MCF 10A (cell line): ENCODE measurements around the gene FAM229B. TPM values are rescaled to one million over a fixed set of nuclear protein-coding genes. Genes with fewer than 3 reads are reported as not detected.

Experiments used
- Bru-seq: library from RNA; stranded (reverse); fragments of 400-500 nt; gene quantifications from one replicate; lab custom pipeline; 2021; lab: Mats Ljungman, UMichigan
- BruChase-seq, 2 experiments: library from RNA; stranded (reverse); fragments of 400-500 nt; gene quantifications; one replicate each; lab custom pipeline; 2021; lab: Mats Ljungman, UMichigan
- BruUV-seq: library from RNA; stranded (reverse); fragments of 400-500 nt; replicated peaks from 2 replicates; lab custom pipeline; 2021; lab: Mats Ljungman, UMichigan
- CTCF ChIA-PET: fragments of 300-600 bp; sonication (Branson Sonifier 250); formaldehyde crosslinking; extraction: SDS; loops from one replicate; lab custom pipeline; 2021; ENCODE audit warnings: antibody characterized with exemption, inconsistent platforms; lab: Yijun Ruan, JAX
- POLR2A ChIA-PET: fragments of 300-600, 350-650 bp; sonication (Branson Sonifier 250); formaldehyde crosslinking; extraction: SDS; loops from one replicate; lab custom pipeline; 2020; ENCODE audit warnings: antibody characterized with exemption, inconsistent platforms; lab: Yijun Ruan, JAX
- DNase-seq: peaks from one replicate; pipeline ENCODE4 v3.0.0-alpha.2; 2018; ENCODE audit not compliant: unreplicated experiment
- H3K27ac Mint-ChIP-seq: one replicate; pipeline ENCODE4 v1.8.0; 2022; ENCODE audit warnings: mild to moderate bottlenecking, low read depth, mixed read lengths; ENCODE audit not compliant: unreplicated experiment
- H3K27me3 Mint-ChIP-seq: one replicate; pipeline ENCODE4 v1.8.0; 2022; ENCODE audit warnings: mixed read lengths; ENCODE audit not compliant: insufficient read depth, unreplicated experiment
- H3K36me3 Mint-ChIP-seq: one replicate; pipeline ENCODE4 v1.8.0; 2022; ENCODE audit warnings: mild to moderate bottlenecking, moderate library complexity, mixed read lengths; ENCODE audit not compliant: insufficient read depth, unreplicated experiment
- H3K4me1 Mint-ChIP-seq: one replicate; pipeline ENCODE4 v1.8.0; 2022; ENCODE audit warnings: mixed read lengths; ENCODE audit not compliant: insufficient read depth, unreplicated experiment
- H3K4me3 Mint-ChIP-seq: one replicate; pipeline ENCODE4 v1.8.0; 2022; ENCODE audit warnings: mild to moderate bottlenecking, moderate library complexity, mixed read lengths; ENCODE audit not compliant: unreplicated experiment
- H3K9me3 Mint-ChIP-seq: one replicate; pipeline ENCODE4 v1.8.0; 2022; ENCODE audit warnings: mixed read lengths; ENCODE audit not compliant: unreplicated experiment
- CTCF ChIP-seq: fragments of 200-600 bp; IDR thresholded peaks from one replicate; pipeline ENCODE4 v1.8.0; 2022; ENCODE audit warnings: antibody characterized with exemption, mild to moderate bottlenecking; ENCODE audit not compliant: unreplicated experiment
- intact Hi-C: fragments of 100-400 bp; cut with micrococcal nuclease; formaldehyde crosslinking; loops from 2 replicates; pipeline ENCODE4 v1.14.1; 2022
- long read RNA-seq: library from polyadenylated mRNA; stranded (forward); transcript quantifications from one replicate; pipeline ENCODE4 v2.0.0, GENCODE V29; 2022
- total RNA-seq: library from RNA; stranded (reverse); gene quantifications from 2 replicates; pipeline ENCODE4 v1.2.3, GENCODE V29; 2022

Gene FAM229B
- total RNA-seq (10.8 and 11.3 TPM in 2 replicates), Bru-seq, nascent RNA (percentile 48 among the genes with signal in this experiment), BruChase-seq, experiment 1, labeled RNA remaining after a 6-hour chase (percentile 47 among the genes with signal in this experiment), BruChase-seq, experiment 2, labeled RNA remaining after a 2-hour chase (percentile 42 among the genes with signal in this experiment)
- long read RNA-seq, transcript FAM229B-201 (4 exons, 2,543 nt), result major isoform, 18 of 23 reads
- long read RNA-seq, partial matches to known transcripts, result 0 of 23 reads
- long read RNA-seq, other reads (novel, unspliced or antisense), result 5 of 23 reads

- intact Hi-C loops, result loop anchor here (5.0 kb wide), 1 partner anchor 225 kb away; no protein-coding TSS in a partner anchor
- peak; percentile 93 for DNase-seq
- Mint-ChIP-seq H3K4me1 (no peaks in the 10 kb centered on the region), H3K27ac (no peak within 1 kb of the TSS), H3K27me3 (no peaks in the 10 kb centered on the region), H3K4me3 (no peak within 1 kb of the TSS), H3K36me3 (peaks cover 14% of the 10 kb centered on the region), H3K9me3 (no peaks in the 10 kb centered on the region)
- ChIA-PET POLR2A (interaction anchor here (0.6 to 3.4 kb wide), 23 partner anchors 8 to 1851 kb away, joined by 3 to 24 read pairs (median 3); no protein-coding TSS in a partner anchor), CTCF (interaction anchor here (0.6 to 4.6 kb wide), 25 partner anchors 9 to 1875 kb away, joined by 3 to 143 read pairs (median 3); no protein-coding TSS in a partner anchor)
- TF ChIP-seq CTCF, result no peak
- BruUV-seq, result no TSS peak
Observed at GRCh38 chr6:112087136-112087911, at the start of gene FAM229B, which contains the start of gene TUBE1. Gene FAM229B, plus strand, starts transcription at chr6:112087591. Its CDS starts 11,693 bp downstream, at chr6:112099284. Gene TUBE1, minus strand, starts transcription at chr6:112087482. Its CDS starts 48 bp downstream, at chr6:112087434.

GRCh38 chr6:112037783-112038216 is 49.6 kb upstream of the FAM229B start:
- peak; percentile 86 for DNase-seq
- ChIA-PET CTCF (interaction anchor here (0.6 to 6.5 kb wide), 7 partner anchors 10 to 409 kb away, joined by 3 to 47 read pairs (median 3); no protein-coding TSS in a partner anchor), POLR2A (interaction anchor here (0.7 to 1.0 kb wide), 2 partner anchors 30 to 327 kb away, joined by 3 to 4 read pairs; no protein-coding TSS in a partner anchor)
- Mint-ChIP-seq H3K36me3 (no peaks in the 10 kb centered on the region), H3K27ac (no peak overlapping the region), H3K27me3 (peaks cover 11% of the 10 kb centered on the region), H3K4me1 (peaks cover 6% of the 10 kb centered on the region), H3K4me3 (no peak overlapping the region), H3K9me3 (no peaks in the 10 kb centered on the region)
- TF ChIP-seq CTCF, result no peak
- no TSS peak for BruUV-seq
- intact Hi-C loops, result no loop called here

GRCh38 chr6:112038268-112038667 is 49.1 kb upstream of the FAM229B start:
- Mint-ChIP-seq H3K4me3 (no peak overlapping the region), H3K27ac (no peak overlapping the region)
- CTCF ChIA-PET, result interaction anchor here (0.6 to 6.5 kb wide), 6 partner anchors 10 to 409 kb away, joined by 3 to 47 read pairs (median 4); no protein-coding TSS in a partner anchor

More at GRCh38 chr6:112038268-112038667, 49.1 kb upstream of the FAM229B start:
- H3K36me3 Mint-ChIP-seq, result no peaks in the 10 kb centered on the region
- H3K4me1 Mint-ChIP-seq, result peaks cover 6% of the 10 kb centered on the region
- TF ChIP-seq CTCF, result no peak
- no peaks in the 10 kb centered on the region for H3K9me3 Mint-ChIP-seq
- intact Hi-C loops, result no loop called here
- DNase-seq, result no peak
- BruUV-seq, result no TSS peak
- POLR2A ChIA-PET, result interaction anchor here (0.7 to 1.0 kb wide), 2 partner anchors 29 to 328 kb away, joined by 3 to 4 read pairs; no protein-coding TSS in a partner anchor
- H3K27me3 Mint-ChIP-seq, result peaks cover 8% of the 10 kb centered on the region
